Small intestine (tissue), 7 donors: ENCODE data around the gene CDH23. TPM values are rescaled to one million over a fixed set of nuclear protein-coding genes. Genes with fewer than 3 reads are reported as not detected.

Experiments
- DNase-seq, 2 donors: peaks; one replicate each; pipeline versions ENCODE4 v3.0.0 to v3.0.0-alpha.2; 2013
- FAIRE-seq: peaks from 2 replicates; lab custom pipeline; 2012; peaks lifted over from hg19 to GRCh38; lab: Jason Lieb, UNC
- H3K27ac ChIP-seq, 3 donors: one replicate each; pipeline ENCODE4 v1.5.1; 2013; ENCODE audit warnings: low read length in 2 of 3, mild to moderate bottlenecking in 2 of 3, control low read depth in 1 of 3, inconsistent platforms in 1 of 3, low read depth in 1 of 3, moderate library complexity in 1 of 3
- H3K27me3 ChIP-seq, 3 donors: one replicate each; pipeline ENCODE4 v1.6.1; 2013; ENCODE audit warnings: low read length in 3 of 3, inconsistent platforms in 1 of 3; ENCODE audit not compliant: control insufficient read depth in 3 of 3, insufficient read depth in 3 of 3
- H3K36me3 ChIP-seq, 3 donors: one replicate each; pipeline ENCODE4 v1.6.1; 2013; ENCODE audit warnings: low read length in 3 of 3, inconsistent platforms in 1 of 3, low read depth in 1 of 3, mild to moderate bottlenecking in 1 of 3, moderate library complexity in 1 of 3; ENCODE audit not compliant: control insufficient read depth in 3 of 3, insufficient read depth in 2 of 3
- H3K4me1 ChIP-seq, 3 donors: one replicate each; pipeline ENCODE4 v1.6.1; 2013; ENCODE audit warnings: low read length in 2 of 3, inconsistent platforms in 1 of 3, low read depth in 1 of 3, mild to moderate bottlenecking in 1 of 3, moderate library complexity in 1 of 3; ENCODE audit not compliant: control insufficient read depth in 3 of 3, insufficient read depth in 2 of 3
- H3K4me3 ChIP-seq, 3 donors: one replicate each; pipeline ENCODE4 v1.5.1; 2013; ENCODE audit warnings: low read length in 3 of 3, control low read depth in 1 of 3, inconsistent platforms in 1 of 3, low read depth in 1 of 3, mild to moderate bottlenecking in 1 of 3, moderate library complexity in 1 of 3
- H3K9me3 ChIP-seq, 2 donors: one replicate each; pipeline ENCODE4 v1.6.1; 2013; ENCODE audit warnings: low read depth in 1 of 2, low read length in 1 of 2; ENCODE audit not compliant: control insufficient read depth in 2 of 2, insufficient read depth in 1 of 2
- WGBS, 3 donors: extraction: QIAGEN DNeasy Blood & Tissue Kit; methylation state at CpG; one replicate each; pipeline ENCODE4 v1.1.7; 2013; 5-methylcytosine and 5-hydroxymethylcytosine counted together
- polyA plus RNA-seq, 4 donors: library from polyadenylated mRNA; stranded (reverse) in 3 of 4; unstranded in 1 of 4; fragments of 200-250 nt in 3 of 4; fragments of 120-200 nt in 1 of 4; gene quantifications; one replicate each; pipeline versions ENCODE4 v1.2.1 to v1.2.3, GENCODE V29; 2013
- donor health status: healthy with polysubstance abuse.
- donor health status: control.
- donor health status: control.
- donor health status: Bipolar disorder and iron deficiency.
- donor health status: healthy.

The CDH23 gene
- polyA plus RNA-seq, 4 donors = 0.89 to 2.5 (median 1.6) TPM

DNA sequence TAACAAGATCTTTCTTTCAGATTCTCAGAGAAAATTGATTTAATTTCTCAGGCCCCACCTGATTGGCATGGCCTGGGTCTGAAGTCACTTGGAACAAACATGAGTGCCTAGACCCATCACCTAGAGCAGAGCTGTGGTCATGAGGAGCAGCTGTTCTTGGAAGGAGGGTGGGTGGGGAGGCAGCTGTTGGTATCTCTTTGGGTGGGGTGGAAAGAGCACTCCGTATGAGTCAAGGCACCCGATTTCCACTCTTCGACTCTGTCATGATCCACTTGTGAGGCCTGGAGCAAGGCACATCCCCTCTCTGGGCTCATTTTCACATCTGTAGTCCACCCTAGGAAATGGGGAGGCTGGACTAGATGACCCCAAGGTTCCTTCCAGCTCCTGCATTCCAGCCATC, 166.2 kb downstream of the CDH23 start:
- no peak overlapping the region for H3K27ac ChIP-seq
- no peak overlapping the region for H3K4me3 ChIP-seq
- no peak for FAIRE-seq
- H3K36me3 ChIP-seq = no peaks in the 10 kb centered on the region
- no peaks in the 10 kb centered on the region for H3K4me1 ChIP-seq
- no peaks in the 10 kb centered on the region for H3K27me3 ChIP-seq
- DNase-seq = no peak
- H3K9me3 ChIP-seq = no peaks in the 10 kb centered on the region
- 85 to 93% (median 86%) methylated on average over 3 of the region's 3 CpGs for WGBS, 3 donors

DNA sequence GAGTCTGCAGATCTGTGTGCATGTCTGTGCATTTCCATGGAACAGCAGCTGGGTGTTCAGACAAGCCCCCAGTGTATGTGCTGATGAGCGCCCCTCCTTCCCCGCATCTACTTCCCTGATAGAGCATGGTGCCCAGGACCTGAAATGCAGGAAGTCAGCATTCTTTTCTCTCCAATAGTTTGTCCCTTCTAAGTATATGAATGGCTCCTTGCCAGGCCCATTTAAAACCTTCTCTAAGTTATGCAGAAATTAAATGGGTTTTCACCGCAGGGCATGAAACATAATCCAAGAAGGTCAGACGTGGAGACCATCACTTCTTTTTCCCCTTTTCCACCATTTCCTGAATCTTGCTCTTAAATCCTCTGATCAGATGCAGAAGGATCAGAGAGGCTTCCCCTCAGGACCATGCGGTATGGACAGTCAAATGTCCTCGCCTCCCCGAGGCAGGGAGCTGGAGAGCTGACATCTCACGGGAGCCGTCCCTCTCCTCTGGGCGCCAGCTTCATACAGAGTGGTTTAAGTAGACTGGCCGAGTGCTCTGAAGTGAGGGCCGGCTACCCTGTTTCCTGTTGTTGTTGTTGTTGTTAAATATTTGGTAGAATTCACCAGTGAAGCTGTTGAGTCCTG, 167.6 kb downstream of the CDH23 start:
- no peak for DNase-seq
- Histone ChIP-seq H3K36me3 (no peaks in the 10 kb centered on the region), H3K9me3 (no peaks in the 10 kb centered on the region), H3K4me3 (no peak overlapping the region), H3K27me3 (no peaks in the 10 kb centered on the region), H3K27ac (no peak overlapping the region), H3K4me1 (no peaks in the 10 kb centered on the region)
- no peak for FAIRE-seq
- WGBS, 3 donors = 70 to 85% (median 81%) methylated on average over 12 of the region's 12 CpGs

- no peaks in the 10 kb centered on the region for H3K27me3 ChIP-seq
- H3K9me3 ChIP-seq = no peaks in the 10 kb centered on the region
- H3K4me1 ChIP-seq = no peaks in the 10 kb centered on the region
- no peak overlapping the region for H3K27ac ChIP-seq
- no peak overlapping the region for H3K4me3 ChIP-seq
- FAIRE-seq (no peak), DNase-seq (no peak)
- H3K36me3 ChIP-seq = no peaks in the 10 kb centered on the region
- WGBS, 3 donors = 58 to 79% (median 71%) methylated on average over 2 of the region's 2 CpGs
Measured at GRCh38 chr10:71565284-71566000, 168.7 kb downstream of the CDH23 start.

GRCh38 chr10:71567006-71567405, 170.3 kb downstream of the CDH23 start:
- Histone ChIP-seq H3K4me1 (no peaks in the 10 kb centered on the region), H3K27ac (no peak overlapping the region), H3K4me3 (no peak overlapping the region), H3K27me3 (no peaks in the 10 kb centered on the region), H3K9me3 (no peaks in the 10 kb centered on the region), H3K36me3 (no peaks in the 10 kb centered on the region)
- FAIRE-seq = no peak
- WGBS, 3 donors = 77 to 88% (median 83%) methylated on average over 5 of the region's 5 CpGs
- DNase-seq = no peak

DNA sequence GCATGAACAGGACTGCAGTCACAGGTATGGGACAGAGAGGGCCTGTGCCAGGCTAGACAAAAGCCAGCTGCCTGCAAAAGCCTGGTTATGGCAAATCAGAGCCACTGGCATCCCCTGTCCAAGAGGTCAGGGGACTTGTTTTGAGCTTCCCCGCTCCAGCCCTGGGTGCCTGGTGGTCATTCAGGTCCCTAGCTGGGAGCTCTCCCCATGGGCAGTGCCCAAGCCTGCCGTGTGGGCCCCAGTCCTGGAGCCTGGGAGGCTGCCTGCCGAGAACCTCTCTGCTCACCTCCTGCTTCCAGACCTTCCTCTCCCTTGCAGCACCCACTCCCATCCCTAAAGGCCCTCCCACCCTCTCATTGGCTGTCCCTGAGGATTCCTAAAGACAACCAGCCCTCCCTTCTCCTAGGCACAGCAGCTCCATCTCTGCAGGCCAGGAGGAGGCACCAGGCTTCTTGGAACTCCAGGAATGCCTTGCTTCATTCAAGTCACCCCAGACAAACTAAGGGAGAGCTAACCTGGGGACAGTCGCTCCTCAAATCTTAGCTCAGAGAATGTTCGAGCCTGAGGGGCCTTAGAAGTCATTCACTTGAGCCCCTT, 172.3 kb downstream of the CDH23 start:
- H3K4me3 ChIP-seq = no peak overlapping the region
- 84 to 89% (median 87%) methylated on average over 5 of the region's 5 CpGs for WGBS, 3 donors
- H3K9me3 ChIP-seq = no peaks in the 10 kb centered on the region
- DNase-seq = no peak
- no peaks in the 10 kb centered on the region for H3K36me3 ChIP-seq
- no peaks in the 10 kb centered on the region for H3K4me1 ChIP-seq
- H3K27ac ChIP-seq = no peak overlapping the region
- H3K27me3 ChIP-seq = no peaks in the 10 kb centered on the region
- no peak for FAIRE-seq

GRCh38 chr10:71569775-71570588, 173.3 kb downstream of the CDH23 start:
- H3K9me3 ChIP-seq = no peaks in the 10 kb centered on the region
- 34 to 48% (median 45%) methylated on average over 6 of the region's 6 CpGs for WGBS, 3 donors
- DNase-seq = peak; percentile 64 to 67
- no peak for FAIRE-seq
- no peaks in the 10 kb centered on the region for H3K4me1 ChIP-seq
- no peaks in the 10 kb centered on the region for H3K27me3 ChIP-seq
- no peaks in the 10 kb centered on the region for H3K36me3 ChIP-seq
- no peak overlapping the region for H3K27ac ChIP-seq
- H3K4me3 ChIP-seq = no peak overlapping the region

- Histone ChIP-seq H3K4me3 (no peak overlapping the region), H3K27me3 (no peaks in the 10 kb centered on the region), H3K9me3 (no peaks in the 10 kb centered on the region), H3K36me3 (no peaks in the 10 kb centered on the region), H3K4me1 (no peaks in the 10 kb centered on the region), H3K27ac (no peak overlapping the region)
- FAIRE-seq (no peak), DNase-seq (peak in 1 of 2 donors; percentile 13)
- 83 to 90% (median 84%) methylated on average over 15 of the region's 15 CpGs for WGBS, 3 donors
Measured at GRCh38 chr10:71571460-71572175, 174.9 kb downstream of the CDH23 start.

DNA sequence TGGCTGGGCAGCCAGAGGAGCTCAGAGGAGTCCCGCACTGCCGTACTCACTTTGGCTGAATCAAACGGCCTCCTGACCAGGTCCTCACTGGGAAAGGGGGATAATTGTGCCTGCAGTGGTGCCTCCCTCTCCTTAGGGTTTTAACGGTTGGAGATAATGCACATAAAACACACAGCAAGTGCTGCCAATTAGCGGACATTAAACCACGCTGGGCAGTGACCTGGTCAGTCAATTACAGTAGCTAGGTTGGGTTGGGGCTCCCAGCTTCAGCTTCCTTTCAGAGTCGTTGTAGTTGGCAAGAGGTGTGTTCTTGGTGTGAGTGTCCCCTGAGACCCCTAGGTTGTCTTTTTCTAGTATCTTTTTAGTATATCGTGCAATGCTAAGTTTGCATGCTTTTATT, 176.2 kb downstream of the CDH23 start:
- Histone ChIP-seq H3K27me3 (no peaks in the 10 kb centered on the region), H3K4me3 (no peak overlapping the region), H3K36me3 (no peaks in the 10 kb centered on the region), H3K9me3 (no peaks in the 10 kb centered on the region), H3K27ac (no peak overlapping the region), H3K4me1 (no peaks in the 10 kb centered on the region)
- FAIRE-seq (no peak), DNase-seq (no peak)
- 75 to 83% (median 76%) methylated on average over 8 of the region's 8 CpGs for WGBS, 3 donors
